Measurements from ENCODE around the gene LIME1.

The LIME1 gene

DNA sequence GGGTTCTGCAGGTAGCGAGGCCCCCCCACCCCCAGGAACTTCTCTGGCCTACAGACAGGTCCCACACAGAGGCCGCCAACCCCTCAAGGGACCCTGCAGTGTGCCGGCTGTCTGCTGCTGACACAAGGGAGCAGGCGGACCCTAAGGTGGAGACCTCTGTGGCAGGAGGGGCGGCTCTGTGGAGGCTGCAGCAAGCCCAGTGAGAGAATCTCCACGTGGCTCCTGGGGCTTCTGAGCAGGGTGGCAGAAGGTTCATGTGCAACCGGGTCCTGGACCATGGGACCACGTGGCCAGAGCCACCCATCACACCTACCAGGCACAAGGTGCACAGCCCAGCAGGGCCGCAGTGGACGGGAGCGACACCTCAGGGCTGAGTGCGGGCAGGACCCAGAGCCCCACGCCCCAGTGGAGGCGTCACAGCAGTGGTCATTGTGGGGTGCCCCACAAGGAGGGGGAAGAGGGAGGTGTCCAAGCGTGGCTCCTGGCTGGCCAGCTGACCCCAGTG lies 32.9 kb upstream of the LIME1 start:
- Histone ChIP-seq H3K27me3 (ENCODE audit: control insufficient read depth, insufficient read depth, low read length) (no peaks in the 10 kb centered on the region), H3K36me3 (ENCODE audit: control insufficient read depth, insufficient read depth, low read length) (no peaks in the 10 kb centered on the region), H3K9ac (no peak overlapping the region), H3K79me2 (peaks cover 55% of the 10 kb centered on the region), H3K4me3 (ENCODE audit: low read depth, low read length) (no peak overlapping the region), H3K27ac (no peak overlapping the region), H3K4me1 (peaks cover 7% of the 10 kb centered on the region), H3K4me2 (ENCODE audit: low read length) (no peak overlapping the region), H3K9me3 (ENCODE audit: control insufficient read depth, low read length) (no peaks in the 10 kb centered on the region), H2AFZ (no peak overlapping the region)
- TF ChIP-seq, protein P1, sequence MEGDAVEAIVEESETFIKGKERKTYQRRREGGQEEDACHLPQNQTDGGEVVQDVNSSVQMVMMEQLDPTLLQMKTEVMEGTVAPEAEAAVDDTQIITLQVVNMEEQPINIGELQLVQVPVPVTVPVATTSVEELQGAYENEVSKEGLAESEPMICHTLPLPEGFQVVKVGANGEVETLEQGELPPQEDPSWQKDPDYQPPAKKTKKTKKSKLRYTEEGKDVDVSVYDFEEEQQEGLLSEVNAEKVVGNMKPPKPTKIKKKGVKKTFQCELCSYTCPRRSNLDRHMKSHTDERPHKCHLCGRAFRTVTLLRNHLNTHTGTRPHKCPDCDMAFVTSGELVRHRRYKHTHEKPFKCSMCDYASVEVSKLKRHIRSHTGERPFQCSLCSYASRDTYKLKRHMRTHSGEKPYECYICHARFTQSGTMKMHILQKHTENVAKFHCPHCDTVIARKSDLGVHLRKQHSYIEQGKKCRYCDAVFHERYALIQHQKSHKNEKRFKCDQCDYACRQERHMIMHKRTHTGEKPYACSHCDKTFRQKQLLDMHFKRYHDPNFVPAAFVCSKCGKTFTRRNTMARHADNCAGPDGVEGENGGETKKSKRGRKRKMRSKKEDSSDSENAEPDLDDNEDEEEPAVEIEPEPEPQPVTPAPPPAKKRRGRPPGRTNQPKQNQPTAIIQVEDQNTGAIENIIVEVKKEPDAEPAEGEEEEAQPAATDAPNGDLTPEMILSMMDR (IDR thresholded peaks at IDR 0.05): no peak

DNA sequence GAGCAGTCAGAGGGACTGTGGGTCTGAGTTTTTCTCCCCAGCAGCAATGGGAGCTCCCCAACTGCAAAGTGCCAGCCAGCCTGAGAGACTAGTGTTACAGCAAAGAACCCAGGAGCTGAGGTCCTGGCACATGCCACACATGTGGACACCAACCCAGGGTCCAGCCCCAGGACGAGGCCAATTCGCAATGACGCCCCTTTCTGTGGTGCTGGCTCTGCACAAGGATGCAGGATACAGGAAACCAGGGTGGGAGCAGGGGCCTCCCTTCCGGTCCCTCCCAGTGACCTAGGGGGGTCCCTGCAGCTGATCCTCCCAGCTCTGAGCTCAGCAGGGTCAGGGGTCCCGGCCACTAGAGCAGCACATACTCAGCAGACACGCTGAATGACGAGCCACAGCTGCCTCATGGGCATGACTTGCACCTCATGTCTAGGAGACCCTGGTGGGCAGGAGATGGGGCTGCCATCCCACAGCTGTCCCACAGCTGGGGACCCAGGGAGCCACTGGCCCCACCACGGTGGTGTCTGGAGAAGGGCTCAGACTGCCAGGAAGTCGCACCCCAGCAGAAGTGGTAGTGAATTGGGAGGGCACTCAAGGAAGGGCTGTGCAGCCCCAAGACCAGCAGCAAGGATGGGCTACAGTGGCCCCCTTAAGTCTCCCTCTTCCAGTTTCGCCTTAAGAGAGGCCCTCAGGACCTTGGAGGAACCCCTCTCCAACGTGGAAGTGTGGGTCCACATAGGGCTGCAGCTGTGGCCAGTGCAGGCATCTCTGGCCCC lies 32.3 kb upstream of the LIME1 start:
- H3K4me1 ChIP-seq: peaks cover 9% of the 10 kb centered on the region
- no peak overlapping the region for H3K4me3 ChIP-seq (ENCODE audit: low read depth, low read length)
- H3K27me3 ChIP-seq (ENCODE audit: control insufficient read depth, insufficient read depth, low read length): no peaks in the 10 kb centered on the region
- H3K36me3 ChIP-seq (ENCODE audit: control insufficient read depth, insufficient read depth, low read length): no peaks in the 10 kb centered on the region
- H3K27ac ChIP-seq: no peak overlapping the region
- no peak overlapping the region for H3K9ac ChIP-seq
- no peak overlapping the region for H2AFZ ChIP-seq
- TF ChIP-seq, protein P1 (IDR thresholded peaks at IDR 0.05): no peak
- no peak overlapping the region for H3K4me2 ChIP-seq (ENCODE audit: low read length)
- no peaks in the 10 kb centered on the region for H3K9me3 ChIP-seq (ENCODE audit: control insufficient read depth, low read length)
- H3K79me2 ChIP-seq: peaks cover 56% of the 10 kb centered on the region

DNA sequence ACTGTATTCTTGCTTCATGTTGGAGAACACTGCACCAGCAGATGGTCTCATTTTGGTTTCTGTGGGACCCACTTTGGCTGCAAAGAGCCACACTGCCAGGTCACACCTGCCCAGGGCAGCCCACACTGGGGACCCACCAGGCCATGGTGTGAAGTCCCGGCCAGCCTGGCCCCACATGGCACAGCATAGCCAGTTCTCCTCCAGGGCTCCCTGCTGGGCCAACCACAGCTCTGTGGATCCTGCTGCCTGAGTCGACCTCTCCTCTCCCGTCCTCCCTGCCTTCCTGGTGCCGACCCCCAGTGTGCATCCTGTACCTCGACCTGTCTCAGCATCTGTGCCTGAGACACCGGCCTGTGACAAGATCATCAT lies 31.7 kb upstream of the LIME1 start:
- Histone ChIP-seq H3K36me3 (ENCODE audit: control insufficient read depth, insufficient read depth, low read length) (no peaks in the 10 kb centered on the region), H3K9me3 (ENCODE audit: control insufficient read depth, low read length) (no peaks in the 10 kb centered on the region), H3K4me2 (ENCODE audit: low read length) (no peak overlapping the region), H3K4me1 (peaks cover 9% of the 10 kb centered on the region), H3K27ac (no peak overlapping the region), H2AFZ (no peak overlapping the region), H3K27me3 (ENCODE audit: control insufficient read depth, insufficient read depth, low read length) (no peaks in the 10 kb centered on the region), H3K9ac (no peak overlapping the region), H3K79me2 (peaks cover 57% of the 10 kb centered on the region), H3K4me3 (ENCODE audit: low read depth, low read length) (no peak overlapping the region)
- TF ChIP-seq, protein P1 (IDR thresholded peaks at IDR 0.05): no peak

DNA sequence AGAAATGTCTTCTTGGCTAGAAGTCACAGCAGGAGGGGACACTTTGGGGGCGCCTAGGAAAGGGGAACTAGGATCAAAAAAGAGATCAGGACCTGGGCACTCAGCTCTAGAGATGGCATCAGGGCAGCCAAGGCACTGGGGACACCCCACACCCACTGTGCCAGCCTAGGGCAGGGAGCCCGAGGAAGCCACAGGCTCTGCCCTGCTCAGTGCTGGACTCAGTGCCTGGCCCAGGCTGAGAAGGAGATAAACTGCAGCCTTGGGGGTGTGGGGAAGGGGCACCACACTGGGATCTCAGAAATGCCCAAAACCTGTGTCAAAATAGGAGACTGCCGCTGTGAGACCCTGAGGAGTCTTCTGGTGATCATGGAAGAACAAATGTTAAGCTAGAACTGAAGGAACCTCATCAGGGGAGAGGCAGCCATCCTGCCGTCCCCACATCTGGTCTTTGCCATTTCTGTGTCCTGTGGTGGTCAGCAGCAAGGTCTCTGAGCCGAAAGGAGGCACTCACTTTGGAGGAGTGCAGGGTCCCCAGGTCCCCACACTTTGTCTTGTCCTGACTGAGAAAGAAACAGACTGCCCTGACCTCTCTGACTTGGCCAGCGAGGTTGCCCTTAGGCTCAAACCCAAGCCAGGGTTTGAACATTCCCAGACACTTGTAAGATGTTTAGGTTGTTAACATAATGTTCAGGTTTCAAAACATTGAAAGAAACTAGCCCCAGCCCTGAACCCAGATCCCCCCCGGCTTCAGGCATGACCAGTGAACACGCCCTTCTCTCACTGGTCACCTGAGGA lies 31.0 kb upstream of the LIME1 start:
- no peaks in the 10 kb centered on the region for H3K9me3 ChIP-seq (ENCODE audit: control insufficient read depth, low read length)
- H3K4me1 ChIP-seq: peaks cover 9% of the 10 kb centered on the region
- H3K36me3 ChIP-seq (ENCODE audit: control insufficient read depth, insufficient read depth, low read length): no peaks in the 10 kb centered on the region
- TF ChIP-seq, protein P1 (IDR thresholded peaks at IDR 0.05): no peak
- H3K4me3 ChIP-seq (ENCODE audit: low read depth, low read length): no peak overlapping the region
- no peak overlapping the region for H3K27ac ChIP-seq
- H3K9ac ChIP-seq: no peak overlapping the region
- no peaks in the 10 kb centered on the region for H3K27me3 ChIP-seq (ENCODE audit: control insufficient read depth, insufficient read depth, low read length)
- no peak overlapping the region for H3K4me2 ChIP-seq (ENCODE audit: low read length)
- H3K79me2 ChIP-seq: peaks cover 50% of the 10 kb centered on the region
- no peak overlapping the region for H2AFZ ChIP-seq

Measured in parathyroid adenoma (tissue), 2 donors.